Glutamatergic neuron (in vitro differentiated cells): ENCODE data around the gene TBC1D1. TPM values are rescaled to one million over a fixed set of nuclear protein-coding genes. Genes with fewer than 3 reads are reported as not detected.
A peak's percentile ranks its signal among the peaks of the same experiment; 100 is the strongest.

Source experiments
- DNase-seq: peaks from one replicate; pipeline ENCODE4 v3.0.0; 2022
- H3K27ac Mint-ChIP-seq: one replicate; pipeline ENCODE4 v1.8.0; 2020; ENCODE audit warnings: mild to moderate bottlenecking, mixed read lengths, inconsistent platforms; ENCODE audit not compliant: unreplicated experiment
- H3K27me3 Mint-ChIP-seq: one replicate; pipeline ENCODE4 v1.8.0; 2020; ENCODE audit warnings: mild to moderate bottlenecking, moderate library complexity, mixed read lengths, inconsistent platforms; ENCODE audit not compliant: unreplicated experiment
- H3K36me3 Mint-ChIP-seq: one replicate; pipeline ENCODE4 v1.8.0; 2020; ENCODE audit warnings: mild to moderate bottlenecking, mixed read lengths, inconsistent platforms; ENCODE audit not compliant: unreplicated experiment
- H3K4me1 Mint-ChIP-seq: one replicate; pipeline ENCODE4 v1.8.0; 2020; ENCODE audit warnings: mild to moderate bottlenecking, low read depth, mixed read lengths, inconsistent platforms; ENCODE audit not compliant: unreplicated experiment
- H3K4me3 Mint-ChIP-seq: one replicate; pipeline ENCODE4 v1.8.0; 2020; ENCODE audit warnings: mild to moderate bottlenecking, mixed read lengths, inconsistent platforms; ENCODE audit not compliant: unreplicated experiment
- H3K9me3 Mint-ChIP-seq: one replicate; pipeline ENCODE4 v1.8.0; 2020; ENCODE audit warnings: mild to moderate bottlenecking, moderate library complexity, mixed read lengths, inconsistent platforms; ENCODE audit not compliant: unreplicated experiment
- total RNA-seq: library from RNA; stranded (reverse); fragmentation: NEBNext Ultra II Directional; extraction: Animal tissue kit (Norgen Biotek cat#: 25700); gene quantifications from one replicate; pipeline ENCODE4 v1.2.1, GENCODE V29; 2021; ENCODE audit not compliant: unreplicated experiment
- TF ChIP-seq, protein P1 (sequence below): fragments of 200-600 bp; sonication (generic); IDR thresholded peaks from one replicate; pipeline ENCODE4 v1.5.0; 2021; ENCODE audit not compliant: partially characterized antibody, unreplicated experiment

The TBC1D1 gene
- total RNA-seq, 1 donor from 2014 or later: 106 TPM

GRCh38 chr4:38013461-38014366 is 122.8 kb downstream of the TBC1D1 start:
- TF ChIP-seq, protein P1, sequence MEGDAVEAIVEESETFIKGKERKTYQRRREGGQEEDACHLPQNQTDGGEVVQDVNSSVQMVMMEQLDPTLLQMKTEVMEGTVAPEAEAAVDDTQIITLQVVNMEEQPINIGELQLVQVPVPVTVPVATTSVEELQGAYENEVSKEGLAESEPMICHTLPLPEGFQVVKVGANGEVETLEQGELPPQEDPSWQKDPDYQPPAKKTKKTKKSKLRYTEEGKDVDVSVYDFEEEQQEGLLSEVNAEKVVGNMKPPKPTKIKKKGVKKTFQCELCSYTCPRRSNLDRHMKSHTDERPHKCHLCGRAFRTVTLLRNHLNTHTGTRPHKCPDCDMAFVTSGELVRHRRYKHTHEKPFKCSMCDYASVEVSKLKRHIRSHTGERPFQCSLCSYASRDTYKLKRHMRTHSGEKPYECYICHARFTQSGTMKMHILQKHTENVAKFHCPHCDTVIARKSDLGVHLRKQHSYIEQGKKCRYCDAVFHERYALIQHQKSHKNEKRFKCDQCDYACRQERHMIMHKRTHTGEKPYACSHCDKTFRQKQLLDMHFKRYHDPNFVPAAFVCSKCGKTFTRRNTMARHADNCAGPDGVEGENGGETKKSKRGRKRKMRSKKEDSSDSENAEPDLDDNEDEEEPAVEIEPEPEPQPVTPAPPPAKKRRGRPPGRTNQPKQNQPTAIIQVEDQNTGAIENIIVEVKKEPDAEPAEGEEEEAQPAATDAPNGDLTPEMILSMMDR: no peak
- Mint-ChIP-seq H3K4me3 (no peak overlapping the region), H3K36me3 (no peaks in the 10 kb centered on the region), H3K27ac (no peak overlapping the region), H3K9me3 (peaks cover 4% of the 10 kb centered on the region), H3K4me1 (peaks cover 39% of the 10 kb centered on the region), H3K27me3 (peaks cover 2% of the 10 kb centered on the region)
- no peak for DNase-seq

- Mint-ChIP-seq H3K27me3 (peaks cover 2% of the 10 kb centered on the region), H3K27ac (no peak overlapping the region), H3K4me3 (no peak overlapping the region), H3K9me3 (peaks cover 4% of the 10 kb centered on the region), H3K4me1 (peaks cover 33% of the 10 kb centered on the region), H3K36me3 (no peaks in the 10 kb centered on the region)
- DNase-seq: no peak
- TF ChIP-seq, protein P1: no peak
Measured at GRCh38 chr4:38014421-38014852, 123.6 kb downstream of the TBC1D1 start.

- H3K4me1 Mint-ChIP-seq: peaks cover 25% of the 10 kb centered on the region
- peaks cover 4% of the 10 kb centered on the region for H3K9me3 Mint-ChIP-seq
- H3K27ac Mint-ChIP-seq: peak overlapping the region; percentile 40
- peaks cover 4% of the 10 kb centered on the region for H3K36me3 Mint-ChIP-seq
- peaks cover 2% of the 10 kb centered on the region for H3K27me3 Mint-ChIP-seq
- TF ChIP-seq, protein P1: no peak
- peak overlapping the region; percentile 38 for H3K4me3 Mint-ChIP-seq
- no peak for DNase-seq
Measured at GRCh38 chr4:38015886-38016515, 125.1 kb downstream of the TBC1D1 start.

GRCh38 chr4:38016698-38017097 is 125.8 kb downstream of the TBC1D1 start:
- Mint-ChIP-seq H3K9me3 (peaks cover 4% of the 10 kb centered on the region), H3K27ac (peak overlapping the region; percentile 40), H3K4me1 (peaks cover 25% of the 10 kb centered on the region), H3K27me3 (peaks cover 2% of the 10 kb centered on the region), H3K4me3 (peak overlapping the region; percentile 38), H3K36me3 (peaks cover 10% of the 10 kb centered on the region)
- no peak for DNase-seq
- TF ChIP-seq, protein P1: no peak

GRCh38 chr4:38017609-38018008 is 126.7 kb downstream of the TBC1D1 start:
- peaks cover 17% of the 10 kb centered on the region for H3K36me3 Mint-ChIP-seq
- TF ChIP-seq, protein P1: no peak
- DNase-seq: no peak
- H3K4me3 Mint-ChIP-seq: no peak overlapping the region
- peaks cover 2% of the 10 kb centered on the region for H3K27me3 Mint-ChIP-seq
- H3K4me1 Mint-ChIP-seq: peaks cover 25% of the 10 kb centered on the region
- H3K9me3 Mint-ChIP-seq: peaks cover 6% of the 10 kb centered on the region
- peak overlapping the region; percentile 29 for H3K27ac Mint-ChIP-seq
